Upper lobe of right lung (tissue), 1 donor: ENCODE results near the gene ZNF200. TPM values are rescaled to one million over a fixed set of nuclear protein-coding genes. Genes with fewer than 3 reads are reported as not detected.

Experiments used
- ATAC-seq: fragments of 200-7000 bp; cut with Tn5 transposase; one replicate; pipeline ENCODE4 v1.9.1; 2020; ENCODE audit warnings: mild to moderate bottlenecking, moderate library complexity
- DNase-seq: peaks from one replicate; pipeline ENCODE4 v3.0.0-alpha.2; 2020
- H3K27ac ChIP-seq: fragments of 200-600 bp; one replicate; pipeline ENCODE4 v1.8.0; 2022
- H3K27me3 ChIP-seq: fragments of 200-600 bp; one replicate; pipeline ENCODE4 v1.8.0; 2022; ENCODE audit warnings: mild to moderate bottlenecking
- H3K36me3 ChIP-seq: fragments of 200-600 bp; one replicate; pipeline ENCODE4 v1.8.0; 2022
- H3K4me1 ChIP-seq: fragments of 200-600 bp; one replicate; pipeline ENCODE4 v1.8.0; 2022
- H3K4me3 ChIP-seq: fragments of 200-600 bp; one replicate; pipeline ENCODE4 v1.8.0; 2022; ENCODE audit warnings: mild to moderate bottlenecking
- H3K9me3 ChIP-seq: fragments of 200-600 bp; one replicate; pipeline ENCODE4 v1.8.0; 2022
- intact Hi-C: fragments of 100-400 bp; cut with DNase I; formaldehyde crosslinking; loops from one replicate; pipeline ENCODE4 v1.11.0; 2022
- total RNA-seq: library from RNA; stranded (reverse); fragmentation: NEBNext Ultra II Directional; extraction: Animal tissue kit (Norgen Biotek cat#: 25700); gene quantifications from one replicate; pipeline ENCODE4 v1.2.1, GENCODE V29; 2021
- TF ChIP-seq, protein P1 (sequence below): fragments of 200-600 bp; IDR thresholded peaks from one replicate; pipeline ENCODE4 v1.8.0; 2022; ENCODE audit warnings: antibody characterized with exemption
- donor health status: DM: no; HTN: yes; CAD: no; lungs with severe emphysema.

The ZNF200 gene
- total RNA-seq, 1 donor from 2014 or later = 7.4 TPM

- ATAC-seq (peak; percentile 76), DNase-seq (no peak)
- no peaks in the 10 kb centered on the region for H3K36me3 ChIP-seq
- no peaks in the 10 kb centered on the region for H3K9me3 ChIP-seq
- peak within 1 kb of the TSS; percentile 23 for H3K4me3 ChIP-seq
- TF ChIP-seq, protein P1, sequence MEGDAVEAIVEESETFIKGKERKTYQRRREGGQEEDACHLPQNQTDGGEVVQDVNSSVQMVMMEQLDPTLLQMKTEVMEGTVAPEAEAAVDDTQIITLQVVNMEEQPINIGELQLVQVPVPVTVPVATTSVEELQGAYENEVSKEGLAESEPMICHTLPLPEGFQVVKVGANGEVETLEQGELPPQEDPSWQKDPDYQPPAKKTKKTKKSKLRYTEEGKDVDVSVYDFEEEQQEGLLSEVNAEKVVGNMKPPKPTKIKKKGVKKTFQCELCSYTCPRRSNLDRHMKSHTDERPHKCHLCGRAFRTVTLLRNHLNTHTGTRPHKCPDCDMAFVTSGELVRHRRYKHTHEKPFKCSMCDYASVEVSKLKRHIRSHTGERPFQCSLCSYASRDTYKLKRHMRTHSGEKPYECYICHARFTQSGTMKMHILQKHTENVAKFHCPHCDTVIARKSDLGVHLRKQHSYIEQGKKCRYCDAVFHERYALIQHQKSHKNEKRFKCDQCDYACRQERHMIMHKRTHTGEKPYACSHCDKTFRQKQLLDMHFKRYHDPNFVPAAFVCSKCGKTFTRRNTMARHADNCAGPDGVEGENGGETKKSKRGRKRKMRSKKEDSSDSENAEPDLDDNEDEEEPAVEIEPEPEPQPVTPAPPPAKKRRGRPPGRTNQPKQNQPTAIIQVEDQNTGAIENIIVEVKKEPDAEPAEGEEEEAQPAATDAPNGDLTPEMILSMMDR = no peak
- H3K4me1 ChIP-seq = peaks cover 4% of the 10 kb centered on the region
- H3K27ac ChIP-seq = no peak within 1 kb of the TSS
- intact Hi-C loops = no loop called here
- no peaks in the 10 kb centered on the region for H3K27me3 ChIP-seq
Observed at GRCh38 chr16:3256146-3256865, 21.3 kb upstream of the ZNF200 start, which contains the start of gene MEFV. Gene MEFV (minus strand): TSS chr16:3256633. CDS start chr16:3256587, 46 bp downstream.

- DNase-seq = no peak
- no peaks in the 10 kb centered on the region for H3K9me3 ChIP-seq
- TF ChIP-seq, protein P1 = no peak
- intact Hi-C loops = no loop called here
- H3K36me3 ChIP-seq = no peaks in the 10 kb centered on the region
- no peak overlapping the region for H3K27ac ChIP-seq
- no peaks in the 10 kb centered on the region for H3K27me3 ChIP-seq
- H3K4me3 ChIP-seq = no peak overlapping the region
- peaks cover 4% of the 10 kb centered on the region for H3K4me1 ChIP-seq
- ATAC-seq = no peak
Observed at GRCh38 chr16:3254309-3254708, 19.4 kb upstream of the ZNF200 start.

DNA sequence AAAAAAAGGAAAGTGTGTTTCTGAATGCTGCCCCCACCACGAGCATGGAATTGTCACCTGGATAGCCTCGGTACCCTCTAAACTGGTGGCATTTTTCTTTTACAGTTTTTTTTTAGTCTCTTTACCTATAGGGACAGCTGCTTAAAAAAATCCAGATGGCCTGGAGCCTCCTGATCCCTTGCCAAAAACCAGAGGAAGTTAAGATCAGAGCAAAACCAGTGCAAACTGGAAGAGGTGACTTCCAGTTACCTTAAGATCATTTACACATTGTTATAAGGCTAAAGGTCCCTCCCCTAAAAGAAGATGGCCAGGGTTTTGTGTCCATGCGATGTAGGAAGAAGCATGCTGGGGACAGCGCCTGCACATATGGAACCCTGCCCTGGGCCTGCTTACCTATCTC, 18.0 kb upstream of the ZNF200 start:
- Histone ChIP-seq H3K27ac (no peak overlapping the region), H3K9me3 (no peaks in the 10 kb centered on the region), H3K4me1 (peaks cover 4% of the 10 kb centered on the region), H3K4me3 (no peak overlapping the region), H3K36me3 (no peaks in the 10 kb centered on the region), H3K27me3 (no peaks in the 10 kb centered on the region)
- DNase-seq = no peak
- ATAC-seq = no peak
- TF ChIP-seq, protein P1 = no peak
- intact Hi-C loops = no loop called here

GRCh38 chr16:3249451-3249850, 14.5 kb upstream of the ZNF200 start:
- intact Hi-C loops = no loop called here

DNA sequence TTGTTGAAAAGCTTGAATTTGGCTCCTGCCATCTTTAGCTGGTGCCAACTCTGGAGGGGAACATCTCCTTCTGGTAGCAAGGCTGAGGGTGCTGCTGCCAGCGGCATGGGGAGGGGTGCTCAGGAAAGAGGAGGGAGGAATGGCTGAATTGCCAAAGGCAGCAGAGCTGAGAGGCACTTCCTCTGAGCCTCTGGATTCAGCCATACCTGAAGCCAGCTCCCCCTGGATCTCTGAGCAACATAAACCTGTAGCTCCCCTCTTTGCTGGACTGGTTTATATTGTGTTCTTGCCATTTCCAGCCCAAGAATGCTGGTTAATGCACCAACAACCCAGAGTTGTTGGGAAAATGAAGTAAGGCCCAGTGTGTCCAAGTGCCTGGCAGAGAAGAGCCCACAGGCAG, 14.1 kb upstream of the ZNF200 start:
- DNase-seq (no peak), ATAC-seq (no peak)
- intact Hi-C loops = no loop called here
- no peaks in the 10 kb centered on the region for H3K36me3 ChIP-seq
- H3K27me3 ChIP-seq = no peaks in the 10 kb centered on the region
- H3K27ac ChIP-seq = no peak overlapping the region
- H3K9me3 ChIP-seq = no peaks in the 10 kb centered on the region
- TF ChIP-seq, protein P1 = no peak
- H3K4me1 ChIP-seq = no peaks in the 10 kb centered on the region
- no peak overlapping the region for H3K4me3 ChIP-seq

More at GRCh38 chr16:3249451-3249850, 14.5 kb upstream of the ZNF200 start:
- Histone ChIP-seq H3K4me1 (no peaks in the 10 kb centered on the region), H3K4me3 (no peak overlapping the region), H3K36me3 (no peaks in the 10 kb centered on the region), H3K27ac (no peak overlapping the region), H3K27me3 (no peaks in the 10 kb centered on the region), H3K9me3 (no peaks in the 10 kb centered on the region)
- DNase-seq = no peak
- TF ChIP-seq, protein P1 = no peak
- no peak for ATAC-seq
